ENCODE results near the gene LRRC8E. TPM values are rescaled to one million over a fixed set of nuclear protein-coding genes. Genes with fewer than 3 reads are reported as not detected.

LRRC8E gene
- total RNA-seq: 10.6 and 11.8 TPM in 2 replicates

DNA sequence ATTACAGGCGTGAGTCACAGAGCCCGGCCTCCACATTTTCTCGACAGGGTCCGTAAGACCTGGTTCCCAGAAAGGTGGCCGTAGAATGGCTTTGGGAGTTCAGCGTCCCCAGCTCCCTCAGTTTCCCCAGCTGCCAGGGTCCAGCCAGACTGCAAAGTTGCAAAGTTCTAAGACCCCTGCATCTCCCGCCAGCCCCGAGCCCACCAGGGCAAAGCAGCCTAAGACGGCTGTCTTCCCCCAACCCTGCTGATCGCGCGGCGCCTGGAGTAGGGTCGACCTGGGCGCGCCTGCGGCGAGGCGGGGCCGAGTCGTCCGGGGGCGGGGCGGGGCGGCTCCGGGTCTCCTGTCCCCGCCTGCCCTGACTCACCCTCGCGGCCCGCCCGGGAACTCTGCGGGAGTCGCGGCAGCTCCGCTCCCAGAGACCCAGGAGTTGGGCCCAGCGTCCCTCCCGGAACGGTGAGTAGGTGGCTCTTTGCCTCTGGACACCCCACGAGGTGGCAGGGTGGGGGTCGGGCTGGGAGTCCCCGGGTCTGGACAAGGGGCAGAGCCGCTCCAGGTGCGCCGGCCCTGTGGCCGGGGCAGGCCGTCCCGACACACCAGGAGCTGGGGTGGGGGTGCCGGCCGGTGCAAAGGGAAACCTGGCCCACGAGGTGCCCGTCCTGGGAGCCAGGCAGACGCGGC, at the start of gene LRRC8E:
TSS of gene LRRC8E (plus strand) at position 366 of the 681 bp plus-strand sequence. CDS start 7,094 bp downstream, outside the sequence.

DNA sequence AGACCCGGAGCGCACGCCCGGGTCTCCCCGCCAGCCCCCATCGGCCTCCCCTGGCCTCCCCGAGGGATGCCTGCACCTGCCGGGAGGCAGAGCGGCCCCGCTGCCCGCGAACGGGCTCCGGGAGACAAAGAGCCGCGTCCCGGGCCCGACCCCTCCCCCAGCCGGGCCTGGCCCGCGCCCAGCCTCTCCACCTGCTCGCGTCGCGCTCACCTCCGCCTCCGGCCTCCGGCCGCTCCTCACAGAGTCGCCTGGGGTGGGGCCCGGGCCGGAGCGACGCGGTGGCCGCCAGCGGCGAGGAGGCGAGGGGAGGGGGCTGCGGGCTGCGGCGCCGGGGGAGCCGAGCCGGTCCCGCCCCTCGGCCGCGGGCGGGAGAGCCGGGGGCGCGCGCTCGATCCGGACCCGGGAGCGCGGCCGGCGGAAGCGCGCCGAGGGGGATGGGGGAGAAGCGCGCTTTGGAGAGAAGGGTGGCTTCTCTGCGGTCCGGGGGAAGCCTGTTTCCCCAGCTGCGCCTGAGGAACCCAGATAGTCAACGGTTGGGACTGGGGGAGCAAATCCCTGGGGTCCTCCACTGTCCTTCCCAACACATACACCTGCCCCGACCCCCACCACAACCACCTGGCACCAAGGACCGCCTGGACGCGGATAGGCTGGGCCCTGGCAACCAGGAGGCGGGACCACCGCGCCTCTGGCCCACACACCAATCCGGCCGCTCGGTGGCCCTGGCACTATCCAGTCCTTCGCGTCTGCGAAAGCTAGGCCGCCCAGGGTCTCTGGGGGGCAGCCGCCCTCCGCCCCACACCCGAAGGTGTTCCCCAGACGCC, 14.0 kb upstream of the LRRC8E start, which contains the start of gene PRR36:
TSS of gene PRR36 (minus strand) at position 315 of the 821 bp plus-strand sequence. CDS start 701 bp downstream, outside the sequence.

DNA sequence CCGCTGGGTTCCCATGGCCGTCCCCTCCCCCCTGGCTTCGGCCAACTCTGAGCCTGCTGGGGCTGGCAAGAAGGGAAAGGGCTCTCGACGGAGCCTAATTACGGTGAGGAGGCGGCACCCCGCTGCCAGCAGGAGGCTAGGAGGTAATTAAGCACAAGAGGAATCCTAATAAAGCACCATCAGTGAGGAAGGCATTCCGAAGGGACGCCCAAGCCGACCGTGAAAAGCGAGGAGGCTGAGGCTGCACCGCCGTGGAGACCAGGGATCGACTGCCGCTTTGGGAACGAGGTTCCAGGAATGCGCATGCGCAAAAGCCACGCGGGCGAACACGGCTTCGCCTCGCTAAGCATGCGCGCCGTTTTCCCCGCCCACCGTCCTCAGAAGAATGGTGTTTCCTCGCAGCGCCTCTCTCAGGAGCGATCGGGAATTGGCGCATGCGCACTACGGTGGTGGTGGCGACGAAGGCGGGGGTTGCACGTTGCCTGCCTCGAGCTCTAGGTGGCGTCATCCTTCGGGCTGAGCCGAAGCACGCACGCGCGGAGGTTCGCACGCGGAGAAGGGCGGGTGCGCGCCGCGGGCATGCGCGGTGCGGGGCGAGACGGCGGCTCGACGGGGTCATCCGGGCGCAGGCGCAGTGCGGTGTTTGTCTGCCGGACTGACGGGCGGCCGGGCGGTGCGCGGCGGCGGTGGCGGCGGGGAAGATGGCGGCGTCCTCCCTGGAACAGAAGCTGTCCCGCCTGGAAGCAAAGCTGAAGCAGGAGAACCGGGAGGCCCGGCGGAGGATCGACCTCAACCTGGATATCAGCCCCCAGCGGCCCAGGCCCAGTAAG, 15.1 kb downstream of the LRRC8E start, which contains the start of gene MAP2K7:
TSS of gene MAP2K7 (plus strand) at position 634 of the 830 bp plus-strand sequence. CDS start at position 702, 68 bp downstream.

DNA sequence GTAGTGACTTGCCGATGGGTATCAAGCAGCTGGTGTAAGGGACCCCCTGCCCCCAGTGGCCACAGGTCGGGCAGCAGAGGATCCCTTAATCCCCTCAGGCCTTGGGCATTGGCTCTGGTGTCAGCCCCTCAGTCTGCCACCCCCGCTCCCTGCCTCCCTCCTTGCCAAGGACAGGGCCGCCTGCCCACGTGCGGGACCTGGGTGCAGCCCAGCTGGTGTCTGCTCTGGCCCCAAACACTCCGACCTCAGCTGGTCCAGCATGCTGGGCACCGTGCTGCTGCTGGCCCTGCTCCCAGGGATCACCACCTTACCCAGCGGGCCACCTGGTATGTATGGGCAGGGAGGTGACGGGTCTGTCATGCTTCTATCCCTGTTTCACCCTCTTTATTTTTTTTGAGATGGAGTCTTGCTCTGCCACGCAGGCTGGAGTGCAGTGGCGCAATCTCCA, 26.3 kb downstream of the LRRC8E start, which contains the start of gene TGFBR3L:
TSS of gene TGFBR3L (plus strand) at position 233 of the 448 bp plus-strand sequence.

DNA sequence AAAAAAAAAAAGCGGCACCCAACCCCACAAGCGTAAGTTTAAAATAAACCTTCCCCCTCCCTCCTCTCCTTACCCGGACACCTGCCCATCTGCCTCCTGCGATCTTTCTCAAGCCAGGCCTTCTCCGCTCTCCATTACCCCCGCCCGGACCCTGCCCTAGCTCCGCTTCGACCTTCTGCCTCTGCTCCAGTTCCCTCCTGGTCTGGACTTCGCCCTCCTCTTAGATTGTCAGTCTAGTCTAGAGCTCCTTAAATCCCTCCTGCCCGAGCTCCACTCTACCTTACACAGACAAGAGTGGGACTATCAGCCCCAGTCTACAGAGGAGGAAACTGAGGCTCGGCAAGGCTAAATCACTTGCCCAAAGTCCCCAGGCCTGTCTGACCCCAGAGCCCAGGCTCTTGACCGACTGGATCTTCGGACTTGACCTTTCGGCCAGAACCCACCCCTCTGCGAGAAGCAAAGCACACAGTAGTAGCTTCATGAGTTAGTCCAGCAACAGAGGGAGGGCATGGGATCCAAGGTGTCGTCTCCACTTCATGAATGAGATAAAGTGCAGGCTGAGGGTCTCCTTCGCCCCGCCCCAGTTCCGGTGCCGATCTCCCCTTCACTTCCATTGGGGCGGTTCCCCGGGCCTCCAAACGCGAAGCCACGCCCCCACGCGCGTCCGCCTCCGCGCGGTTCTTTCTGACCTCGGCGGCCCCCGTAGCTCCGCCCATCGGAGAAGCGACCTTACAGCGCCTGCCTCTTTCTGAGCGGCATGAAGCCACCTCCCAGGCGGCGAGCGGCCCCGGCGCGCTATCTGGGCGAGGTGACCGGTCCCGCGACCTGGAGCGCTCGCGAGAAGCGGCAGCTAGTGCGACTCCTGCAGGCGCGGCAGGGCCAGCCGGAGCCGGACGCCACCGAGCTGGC, 31.6 kb downstream of the LRRC8E start, which contains the start of gene SNAPC2:
TSS of gene SNAPC2 (plus strand) at position 729 of the 909 bp plus-strand sequence. CDS start at position 758, 29 bp downstream.

DNA sequence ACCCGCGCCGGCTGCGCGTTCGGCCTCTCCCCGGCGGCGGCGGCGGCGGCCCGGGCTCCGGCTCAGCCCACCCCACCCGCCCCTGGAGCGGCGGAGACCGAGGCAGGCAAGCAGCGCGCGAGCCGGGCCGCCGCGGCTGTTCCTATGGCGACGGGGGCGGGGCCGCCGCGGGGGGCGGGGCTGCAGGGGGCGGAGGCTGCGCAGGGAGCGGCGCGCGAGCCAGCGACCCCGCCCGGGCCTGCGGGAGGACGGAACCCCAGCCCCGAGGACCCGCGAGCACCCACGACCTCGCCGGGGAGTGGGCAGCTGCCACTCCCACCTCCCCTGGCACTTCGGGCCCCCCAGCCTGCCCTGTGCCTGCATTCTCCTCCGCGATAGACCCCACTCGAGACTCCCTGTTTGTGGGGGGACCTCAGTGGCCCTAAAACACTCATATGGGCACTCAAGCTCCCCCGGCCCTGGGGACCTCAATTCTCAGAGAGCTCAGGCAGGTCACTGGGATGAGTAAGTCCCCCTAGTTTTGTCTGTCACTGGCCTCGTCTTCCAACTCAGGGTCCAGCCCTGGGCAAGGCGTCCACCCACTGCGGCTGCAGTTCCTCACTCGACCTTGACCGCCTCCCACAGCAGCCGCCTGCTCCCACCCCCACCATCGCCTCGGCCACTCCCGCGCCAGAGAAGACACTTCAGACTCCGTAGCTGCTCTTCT, 37.9 kb downstream of the LRRC8E start, which contains the start of gene CTXN1:
TSS of gene CTXN1 (minus strand) at position 115 of the 706 bp plus-strand sequence. CDS start 597 bp downstream, outside the sequence.

DNA sequence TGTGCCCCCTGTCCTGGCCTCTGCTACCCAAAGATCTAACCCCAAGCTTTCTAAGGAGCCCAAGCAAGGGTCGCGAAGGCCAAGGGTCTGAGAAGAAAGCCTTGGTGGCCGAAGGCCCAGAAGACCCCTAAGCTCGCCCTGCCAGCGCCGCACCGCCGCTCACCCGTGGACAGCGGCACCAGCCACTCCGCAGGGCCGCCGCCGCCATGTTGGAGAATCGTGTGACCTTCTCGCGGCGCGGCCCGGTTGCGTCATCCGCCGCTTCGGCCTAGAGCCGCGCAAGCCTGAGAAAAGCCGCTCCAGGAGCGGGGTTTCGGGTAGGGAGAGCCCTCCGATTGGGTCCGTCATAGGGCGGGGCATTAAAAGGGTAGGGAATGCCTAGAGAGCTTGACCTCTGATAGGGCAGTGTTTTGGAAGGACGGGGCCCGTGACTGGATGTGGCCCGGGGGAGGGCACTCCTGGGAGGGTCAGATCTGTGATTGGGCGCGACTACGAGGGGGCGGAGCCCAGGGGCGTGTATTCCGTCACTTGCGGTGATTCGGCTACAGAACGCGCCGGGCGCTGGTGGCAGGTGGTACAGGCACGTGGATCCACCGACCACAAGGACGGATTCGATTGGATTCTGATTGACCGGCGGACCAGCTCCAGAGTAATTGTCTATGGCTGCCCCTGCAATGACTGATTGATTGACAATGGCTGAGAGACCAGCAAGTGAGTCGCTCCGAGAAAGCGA, 55.3 kb downstream of the LRRC8E start, which contains the start of gene TIMM44:
TSS of gene TIMM44 (minus strand) at position 223 of the 733 bp plus-strand sequence. CDS start at position 208, 15 bp downstream.

Other genes starting within 250 kb of the LRRC8E start
- gene RETN, start 219.5 kb upstream of the LRRC8E start, total RNA-seq: not detected in 2 replicates
- not detected in 2 replicates for gene MCEMP1, start 211.4 kb upstream of the LRRC8E start, total RNA-seq
- 22.8 and 71.0 TPM in 2 replicates for gene TRAPPC5, start 207.7 kb upstream of the LRRC8E start, total RNA-seq
- not detected in 2 replicates for gene FCER2, start 186.4 kb upstream of the LRRC8E start, total RNA-seq
- gene CLEC4G, start 156.4 kb upstream of the LRRC8E start, total RNA-seq: not detected in 2 replicates
- gene CD209, start 141.0 kb upstream of the LRRC8E start, total RNA-seq: not detected in 2 replicates
- gene CLEC4M, start 125.3 kb upstream of the LRRC8E start, total RNA-seq: not detected in 2 replicates
- gene EVI5L, start 58.3 kb upstream of the LRRC8E start, total RNA-seq: 17.7 and 24.3 TPM in 2 replicates
- gene PRR36, start 14.1 kb upstream of the LRRC8E start, total RNA-seq: under 0.01 TPM in 1 of 2 replicates, not detected in the other
- gene MAP2K7, start 15.4 kb downstream of the LRRC8E start, total RNA-seq: 14.2 and 18.5 TPM in 2 replicates
- 0.98 and 1.2 TPM in 2 replicates for gene TGFBR3L, start 26.3 kb downstream of the LRRC8E start, total RNA-seq
- gene SNAPC2, start 31.8 kb downstream of the LRRC8E start, total RNA-seq: 14.6 and 17.7 TPM in 2 replicates
- 0.39 and 0.43 TPM in 2 replicates for gene CTXN1, start 37.6 kb downstream of the LRRC8E start, total RNA-seq
- 31.4 and 32.9 TPM in 2 replicates for gene TIMM44, start 55.2 kb downstream of the LRRC8E start, total RNA-seq
- gene ELAVL1, start 117.1 kb downstream of the LRRC8E start, total RNA-seq: 12.2 and 45.8 TPM in 2 replicates
- gene CCL25, start 164.2 kb downstream of the LRRC8E start, total RNA-seq: not detected in 2 replicates

Measured in placental epithelial cell (primary cell).